IMR-90 (cell line): Measurements from ENCODE around the gene GNA15. TPM values are rescaled to one million over a fixed set of nuclear protein-coding genes. Genes with fewer than 3 reads are reported as not detected.

Source experiments
- ATAC-seq: fragments of 200-7000 bp; cut with Tn5 transposase; 2 replicates; pipeline ENCODE4 v1.9.1; 2020; ENCODE audit warnings: low read depth, mild to moderate bottlenecking, moderate library complexity
- BruUV-seq: library from RNA; stranded (reverse); fragments of 400-500 nt; replicated peaks from 2 replicates; lab custom pipeline; 2021; lab: Mats Ljungman, UMichigan
- CTCF ChIA-PET: fragments of 300-600 bp; formaldehyde crosslinking; extraction: SDS; loops from one replicate; lab custom pipeline; 2021; ENCODE audit warnings: antibody characterized with exemption; lab: Yijun Ruan, JAX
- POLR2A ChIA-PET: fragments of 300-600 bp; sonication (Branson Sonifier 250); formaldehyde crosslinking; loops from one replicate; lab custom pipeline; 2022; ENCODE audit warnings: antibody characterized with exemption; ENCODE audit not compliant: unreplicated experiment; lab: Charles Lee
- DNase-seq: peaks from one replicate; pipeline ENCODE4 v3.0.0; 2013
- H2AFZ ChIP-seq: replicated peaks from 2 replicates; pipeline ENCODE3; 2013; ENCODE audit warnings: low read length, mild to moderate bottlenecking; ENCODE audit not compliant: poor library complexity
- H2AK5ac ChIP-seq: 2 replicates; pipeline ENCODE4 v1.6.1; 2013; ENCODE audit warnings: low read depth, low read length, inconsistent platforms
- H2AK9ac ChIP-seq: replicated peaks from 2 replicates; pipeline ENCODE3; 2013; ENCODE audit warnings: mild to moderate bottlenecking, low read depth, low read length, moderate library complexity; ENCODE audit not compliant: poor library complexity
- H2BK120ac ChIP-seq: 2 replicates; pipeline ENCODE4 v1.6.1; 2013; ENCODE audit warnings: low read depth, low read length, inconsistent platforms
- H2BK15ac ChIP-seq: 3 replicates; pipeline ENCODE4 v1.6.1; 2013; ENCODE audit warnings: low read depth, low read length, inconsistent platforms
- H2BK20ac ChIP-seq: 2 replicates; pipeline ENCODE4 v1.6.1; 2013; ENCODE audit warnings: low read depth, mild to moderate bottlenecking, inconsistent platforms, low read length, moderate library complexity
- H2BK5ac ChIP-seq: 2 replicates; pipeline ENCODE4 v1.6.1; 2013; ENCODE audit warnings: mild to moderate bottlenecking, low read depth, low read length, inconsistent platforms; ENCODE audit not compliant: poor library complexity, severe bottlenecking
- H3K14ac ChIP-seq: replicated peaks from 2 replicates; pipeline ENCODE4 v1.6.1; 2013; ENCODE audit warnings: low read depth, low read length, inconsistent platforms
- H3K18ac ChIP-seq: 2 replicates; pipeline ENCODE4 v1.6.1; 2013; ENCODE audit warnings: low read depth, low read length, control low read depth
- H3K23ac ChIP-seq: 2 replicates; pipeline ENCODE4 v1.6.1; 2013; ENCODE audit warnings: low read depth, low read length, inconsistent platforms
- H3K27ac ChIP-seq: 2 replicates; pipeline ENCODE4 v1.5.1; 2013; ENCODE audit warnings: mild to moderate bottlenecking, control low read depth, low read length; ENCODE audit not compliant: insufficient read depth
- H3K27me3 ChIP-seq: 2 replicates; pipeline ENCODE4 v1.6.1; 2013; ENCODE audit warnings: low read length; ENCODE audit not compliant: control insufficient read depth, insufficient read depth
- H3K36me3 ChIP-seq: 2 replicates; pipeline ENCODE4 v1.6.1; 2013; ENCODE audit warnings: low read length, mixed read lengths; ENCODE audit not compliant: control insufficient read depth, insufficient read depth
- H3K4ac ChIP-seq: 2 replicates; pipeline ENCODE4 v1.6.1; 2013; ENCODE audit warnings: low read depth, low read length, inconsistent platforms
- H3K4me1 ChIP-seq: 2 replicates; pipeline ENCODE4 v1.6.1; 2013; ENCODE audit warnings: low read length, mixed read lengths; ENCODE audit not compliant: control insufficient read depth, insufficient read depth
- H3K4me2 ChIP-seq: 2 replicates; pipeline ENCODE4 v1.6.1; 2013; ENCODE audit warnings: low read depth, mild to moderate bottlenecking, control low read depth, low read length, moderate library complexity
- H3K4me3 ChIP-seq: 2 replicates; pipeline ENCODE4 v1.5.1; 2013; ENCODE audit warnings: low read depth, mild to moderate bottlenecking, control low read depth, low read length, moderate library complexity; ENCODE audit not compliant: insufficient read depth
- H3K56ac ChIP-seq: 2 replicates; pipeline ENCODE4 v1.6.1; 2013; ENCODE audit warnings: low read length, inconsistent platforms; ENCODE audit not compliant: insufficient read depth; ENCODE audit errors: extremely low read depth
- H3K79me1 ChIP-seq, 2 experiments: 2 replicates each; pipeline ENCODE4 v1.6.1; 2013; ENCODE audit warnings: low read length in 2 of 2, inconsistent platforms in 1 of 2, low read depth in 1 of 2
- H3K9ac ChIP-seq: 2 replicates; pipeline ENCODE4 v1.6.1; 2013; ENCODE audit warnings: low read depth, low read length, control low read depth
- H3K9me1 ChIP-seq: 2 replicates; pipeline ENCODE4 v1.6.1; 2013; ENCODE audit warnings: low read length, inconsistent platforms; ENCODE audit not compliant: insufficient read depth
- H3K9me3 ChIP-seq: 2 replicates; pipeline ENCODE4 v1.6.1; 2013; ENCODE audit warnings: low read length; ENCODE audit not compliant: control insufficient read depth, insufficient read depth
- H4K20me1 ChIP-seq: 2 replicates; pipeline ENCODE4 v1.6.1; 2013; ENCODE audit warnings: low read length, inconsistent platforms; ENCODE audit not compliant: insufficient read depth
- H4K5ac ChIP-seq: 2 replicates; pipeline ENCODE4 v1.6.1; 2013; ENCODE audit warnings: mild to moderate bottlenecking, low read depth, low read length, control low read depth
- H4K8ac ChIP-seq, 2 experiments: 2 replicates each; pipeline ENCODE4 v1.6.1; 2013; ENCODE audit warnings: low read depth in 2 of 2, low read length in 2 of 2, control low read depth in 1 of 2, inconsistent platforms in 1 of 2
- H4K91ac ChIP-seq: 2 replicates; pipeline ENCODE4 v1.6.1; 2013; ENCODE audit warnings: low read depth, low read length, inconsistent platforms; ENCODE audit not compliant: insufficient read depth
- CEBPB ChIP-seq: IDR thresholded peaks from 2 replicates; pipeline ENCODE4 v1.6.1; 2012; ENCODE audit warnings: low read depth, low read length, improper control_type of control experiment
- ELK1 ChIP-seq: fragments of 150-350 bp; IDR thresholded peaks from 2 replicates; pipeline ENCODE4 v1.6.1; 2016; ENCODE audit warnings: low read depth, mild to moderate bottlenecking, low read length, moderate library complexity, borderline replicate concordance
- MAFK ChIP-seq: IDR thresholded peaks from 2 replicates; pipeline ENCODE4 v1.6.1; 2012; ENCODE audit warnings: low read depth, low read length, improper control_type of control experiment
- RAD21 ChIP-seq: IDR thresholded peaks from 2 replicates; pipeline ENCODE4 v1.6.1; 2012; ENCODE audit warnings: low read length, improper control_type of control experiment
- RFX5 ChIP-seq: IDR thresholded peaks from 2 replicates; pipeline ENCODE4 v1.8.0; 2012; ENCODE audit warnings: low read depth, mild to moderate bottlenecking, low read length, moderate library complexity
- WGBS, 2 experiments: methylation state at CpG; one replicate each; pipeline versions ENCODE4 v1.1.5 to v1.1.7; 2013; ENCODE audit warnings: missing lambda C conversion rate in 2 of 2; ENCODE audit not compliant: insufficient read length in 1 of 2; ENCODE audit errors: extremely low coverage in 2 of 2; 5-methylcytosine and 5-hydroxymethylcytosine counted together
- dilution Hi-C: fragments of 300-500 bp; cut with HindIII; formaldehyde crosslinking; loops from one replicate; pipeline ENCODE4 v1.14.3; 2018; ENCODE audit warnings: low sequenced_read_pairs; ENCODE audit not compliant: unreplicated experiment
- in situ Hi-C: fragments of 300-500 bp; cut with MboI; formaldehyde crosslinking; loops from 3 replicates; pipeline ENCODE4 v1.14.3; 2019; ENCODE audit warnings: low sequenced_read_pairs, inconsistent platforms, mixed read lengths
- intact Hi-C: fragments of 100-400 bp; cut with micrococcal nuclease; formaldehyde crosslinking; loops from 2 replicates; pipeline ENCODE4 v1.10.0; 2022
- polyA plus RNA-seq, 3 experiments: library from polyadenylated mRNA; depleted of rRNA; stranded (reverse); fragments of >200 nt; gene quantifications; 2 replicates each; pipeline ENCODE4 v1.2.3, GENCODE V29; 2012; ENCODE audit warnings: low replicate concordance in 1 of 3
- total RNA-seq: library from RNA; depleted of rRNA; stranded (reverse); fragments of >200 nt; gene quantifications from 2 replicates; pipeline ENCODE4 v1.2.3, GENCODE V29; 2012

GNA15 gene
- total and polyA plus RNA-seq, 2 of the 4 experiments (the other 2 are of a cell fraction), result 0.18 TPM; not detected in 1

- no peak overlapping the region for H4K91ac ChIP-seq
- dilution Hi-C loops, result no loop called here
- no peak overlapping the region for H3K18ac ChIP-seq
- H4K8ac ChIP-seq, result no peak overlapping the region
- peaks cover 11% of the 10 kb centered on the region for H3K4me1 ChIP-seq
- ChIA-PET CTCF (no interaction called here), POLR2A (no interaction called here)
- no peak overlapping the region for H3K14ac ChIP-seq
- intact Hi-C loops, result no loop called here
- H3K27me3 ChIP-seq, result no peaks in the 10 kb centered on the region
- H3K9me1 ChIP-seq, result peaks cover 10% of the 10 kb centered on the region; the same call in 1 of the 2 replicates
- H3K4me2 ChIP-seq, result no peak overlapping the region
- no peak overlapping the region for H2BK120ac ChIP-seq
- H2AK9ac ChIP-seq, result no peak overlapping the region
- no peak overlapping the region for H2BK15ac ChIP-seq
- H3K36me3 ChIP-seq, result no peaks in the 10 kb centered on the region
- H3K79me1 ChIP-seq, result peaks cover 0 to 5% of the 10 kb centered on the region in 2 experiments; a peak in 1 of 4 replicates
- no peak overlapping the region for H3K56ac ChIP-seq
- TF ChIP-seq RAD21 (no peak), CEBPB (no peak), ELK1 (no peak), MAFK (no peak), RFX5 (no peak)
- no peak overlapping the region for H4K5ac ChIP-seq
- no peaks in the 10 kb centered on the region for H3K9me3 ChIP-seq
- no peak overlapping the region for H3K9ac ChIP-seq
- DNase-seq, result no peak
- no peak overlapping the region for H2BK5ac ChIP-seq
- no peak overlapping the region for H3K4ac ChIP-seq
- no peak overlapping the region for H3K23ac ChIP-seq
- no peak for ATAC-seq
- BruUV-seq, result no TSS peak
- in situ Hi-C loops, result no loop called here
- H2AFZ ChIP-seq, result no peak overlapping the region
- H2AK5ac ChIP-seq, result no peak overlapping the region
- no peak overlapping the region for H3K27ac ChIP-seq
- no peak overlapping the region for H3K4me3 ChIP-seq
- no peak overlapping the region for H2BK20ac ChIP-seq
- 93% methylated on average over 21 of the region's 31 CpGs; no CpG with 5 or more reads in 1 of the 2 experiments for WGBS, 2 experiments
- H4K20me1 ChIP-seq, result no peaks in the 10 kb centered on the region
These were observed 44.0 kb downstream of the GNA15 start for GRCh38 chr19:3179739-3180293.
